Nephron (organoid): ENCODE measurements around the gene RFXANK.

Experiments used
- H3K27ac Mint-ChIP-seq, 3 experiments: 2 replicates each; pipeline ENCODE4 v1.8.0; 2020; ENCODE audit warnings: mixed read lengths in 3 of 3, mild to moderate bottlenecking in 2 of 3, moderate library complexity in 1 of 3
- H3K27me3 Mint-ChIP-seq: 2 replicates; pipeline ENCODE4 v1.8.0; 2021; ENCODE audit warnings: low read depth, mild to moderate bottlenecking, moderate library complexity, mixed read lengths
- H3K36me3 Mint-ChIP-seq: 2 replicates; pipeline ENCODE4 v1.8.0; 2020; ENCODE audit warnings: low read depth, mixed read lengths
- H3K4me1 Mint-ChIP-seq: 2 replicates; pipeline ENCODE4 v1.8.0; 2020; ENCODE audit warnings: mixed read lengths
- H3K4me3 Mint-ChIP-seq, 3 experiments: 2 replicates each; pipeline ENCODE4 v1.8.0; 2020; ENCODE audit warnings: mild to moderate bottlenecking in 3 of 3, mixed read lengths in 3 of 3, moderate library complexity in 2 of 3
- H3K9me3 Mint-ChIP-seq: 2 replicates; pipeline ENCODE4 v1.8.0; 2020; ENCODE audit warnings: mixed read lengths
- TF ChIP-seq, protein P1 (sequence below), 3 experiments: fragments of 200-600 bp; sonication (generic); IDR thresholded peaks; one replicate each; pipeline ENCODE4 v1.5.0; 2021; ENCODE audit warnings: antibody characterized with exemption in 3 of 3; ENCODE audit not compliant: unreplicated experiment in 3 of 3

The RFXANK gene

DNA sequence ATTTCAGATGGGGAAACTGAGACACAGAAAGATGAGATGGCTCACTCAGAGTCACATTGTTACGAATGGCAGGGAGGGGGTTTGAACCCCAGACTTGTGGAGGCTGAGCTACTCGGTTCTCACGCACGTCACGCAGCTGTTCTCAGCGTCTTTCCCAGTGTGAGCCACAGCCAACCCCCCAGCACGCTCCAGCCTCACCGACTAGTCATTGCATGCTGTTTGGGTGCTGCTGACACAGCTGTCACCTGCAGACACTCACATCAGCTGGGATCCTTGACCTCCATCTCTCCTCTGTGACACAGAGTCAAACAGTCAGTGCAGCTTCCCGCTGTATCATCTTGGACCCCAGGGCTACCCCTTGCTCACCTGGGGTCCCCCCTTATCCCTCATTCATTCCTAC lies 17.3 kb downstream of the RFXANK start:
- no peaks in the 10 kb centered on the region for H3K4me1 Mint-ChIP-seq
- no peaks in the 10 kb centered on the region for H3K36me3 Mint-ChIP-seq
- H3K4me3 Mint-ChIP-seq = no peak overlapping the region
- TF ChIP-seq, protein P1, sequence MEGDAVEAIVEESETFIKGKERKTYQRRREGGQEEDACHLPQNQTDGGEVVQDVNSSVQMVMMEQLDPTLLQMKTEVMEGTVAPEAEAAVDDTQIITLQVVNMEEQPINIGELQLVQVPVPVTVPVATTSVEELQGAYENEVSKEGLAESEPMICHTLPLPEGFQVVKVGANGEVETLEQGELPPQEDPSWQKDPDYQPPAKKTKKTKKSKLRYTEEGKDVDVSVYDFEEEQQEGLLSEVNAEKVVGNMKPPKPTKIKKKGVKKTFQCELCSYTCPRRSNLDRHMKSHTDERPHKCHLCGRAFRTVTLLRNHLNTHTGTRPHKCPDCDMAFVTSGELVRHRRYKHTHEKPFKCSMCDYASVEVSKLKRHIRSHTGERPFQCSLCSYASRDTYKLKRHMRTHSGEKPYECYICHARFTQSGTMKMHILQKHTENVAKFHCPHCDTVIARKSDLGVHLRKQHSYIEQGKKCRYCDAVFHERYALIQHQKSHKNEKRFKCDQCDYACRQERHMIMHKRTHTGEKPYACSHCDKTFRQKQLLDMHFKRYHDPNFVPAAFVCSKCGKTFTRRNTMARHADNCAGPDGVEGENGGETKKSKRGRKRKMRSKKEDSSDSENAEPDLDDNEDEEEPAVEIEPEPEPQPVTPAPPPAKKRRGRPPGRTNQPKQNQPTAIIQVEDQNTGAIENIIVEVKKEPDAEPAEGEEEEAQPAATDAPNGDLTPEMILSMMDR (IDR thresholded peaks at IDR 0.05; ENCODE audit: unreplicated experiment in 3 of 3) = no peak
- H3K9me3 Mint-ChIP-seq = no peaks in the 10 kb centered on the region
- H3K27ac Mint-ChIP-seq = no peak overlapping the region
- H3K27me3 Mint-ChIP-seq = peaks cover 87% of the 10 kb centered on the region

DNA sequence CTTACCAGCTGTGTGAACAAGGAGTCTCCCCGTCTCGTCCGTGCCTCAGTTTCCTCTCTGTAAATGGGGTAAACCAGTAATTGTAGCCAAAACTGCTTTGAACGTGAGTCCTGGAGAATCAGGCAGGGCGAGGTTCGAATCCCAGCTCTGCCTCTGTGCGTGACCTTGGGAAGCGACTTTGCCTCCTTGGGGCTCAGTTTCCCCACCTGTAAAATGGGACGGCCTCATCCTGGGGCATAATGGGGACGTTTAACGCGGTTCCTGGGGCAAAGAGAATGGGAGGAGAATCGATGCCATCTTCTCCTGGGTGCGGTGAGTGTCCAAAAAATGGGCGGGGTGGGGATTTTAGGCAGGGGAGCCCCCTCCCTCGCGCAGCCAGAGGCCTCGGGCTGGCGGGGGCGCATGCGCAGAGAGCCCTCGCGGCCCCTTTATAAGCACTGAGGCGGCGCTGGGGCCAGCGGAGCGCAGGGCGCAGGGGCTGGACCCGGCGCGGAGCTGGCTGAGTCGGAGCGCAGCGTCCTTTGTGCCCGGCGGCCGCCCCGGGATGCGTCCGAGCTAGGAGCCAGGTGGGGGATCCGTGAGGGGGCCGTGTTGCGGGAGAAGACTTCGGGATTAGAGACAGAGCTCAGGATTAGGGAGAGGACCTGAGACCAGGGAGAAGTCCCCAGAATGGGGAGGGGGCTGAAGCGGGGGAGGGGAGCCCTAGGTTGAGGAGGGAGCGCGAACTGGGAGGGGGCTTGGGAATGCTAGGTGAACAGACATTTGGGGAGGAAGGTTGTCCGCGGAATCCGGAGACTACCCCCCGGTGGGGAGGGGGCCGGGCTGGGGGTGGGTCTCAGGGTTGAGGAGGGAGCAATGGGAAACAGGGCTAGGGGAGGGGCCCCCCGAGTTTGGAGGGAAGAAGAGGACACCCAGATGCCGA lies 19.7 kb downstream of the RFXANK start, which contains the start of gene NCAN:
Gene NCAN, plus strand, starts transcription at position 460 of the 922 bp plus-strand sequence. CDS start 4,996 bp downstream, outside the sequence.
- Mint-ChIP-seq H3K36me3 (no peaks in the 10 kb centered on the region), H3K27me3 (peaks cover 90% of the 10 kb centered on the region), H3K9me3 (no peaks in the 10 kb centered on the region), H3K4me1 (no peaks in the 10 kb centered on the region), H3K4me3 (peak within 1 kb of the TSS in 1 of 3 experiments; percentile 31), H3K27ac (no peak within 1 kb of the TSS)
- TF ChIP-seq, protein P1 (IDR thresholded peaks at IDR 0.05; ENCODE audit: unreplicated experiment in 3 of 3) = no peak

DNA sequence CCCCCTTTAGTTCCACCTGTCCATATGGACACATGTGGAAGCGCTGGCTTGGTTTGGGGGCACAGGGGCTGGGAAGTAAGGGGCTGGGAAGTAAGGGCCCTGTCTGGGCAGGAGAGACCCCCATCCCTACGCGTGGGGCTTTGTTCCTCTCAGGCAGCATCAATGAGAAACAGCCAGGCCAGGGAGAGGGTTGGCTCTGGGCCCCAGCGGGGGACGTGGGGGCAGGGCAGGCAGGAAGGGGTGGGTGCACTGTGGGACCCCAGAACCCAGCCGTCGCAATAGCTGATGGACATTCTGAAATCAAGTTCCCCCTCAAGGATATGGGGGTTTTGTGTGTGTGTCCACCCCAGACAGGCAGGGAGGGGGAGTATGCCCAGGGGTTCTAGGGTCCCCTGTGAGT lies 20.9 kb downstream of the RFXANK start:
- H3K4me3 Mint-ChIP-seq = no peak overlapping the region
- peaks cover 89% of the 10 kb centered on the region for H3K27me3 Mint-ChIP-seq
- H3K27ac Mint-ChIP-seq = no peak overlapping the region
- no peaks in the 10 kb centered on the region for H3K36me3 Mint-ChIP-seq
- H3K4me1 Mint-ChIP-seq = no peaks in the 10 kb centered on the region
- H3K9me3 Mint-ChIP-seq = no peaks in the 10 kb centered on the region
- TF ChIP-seq, protein P1 (IDR thresholded peaks at IDR 0.05; ENCODE audit: unreplicated experiment in 3 of 3) = no peak

DNA sequence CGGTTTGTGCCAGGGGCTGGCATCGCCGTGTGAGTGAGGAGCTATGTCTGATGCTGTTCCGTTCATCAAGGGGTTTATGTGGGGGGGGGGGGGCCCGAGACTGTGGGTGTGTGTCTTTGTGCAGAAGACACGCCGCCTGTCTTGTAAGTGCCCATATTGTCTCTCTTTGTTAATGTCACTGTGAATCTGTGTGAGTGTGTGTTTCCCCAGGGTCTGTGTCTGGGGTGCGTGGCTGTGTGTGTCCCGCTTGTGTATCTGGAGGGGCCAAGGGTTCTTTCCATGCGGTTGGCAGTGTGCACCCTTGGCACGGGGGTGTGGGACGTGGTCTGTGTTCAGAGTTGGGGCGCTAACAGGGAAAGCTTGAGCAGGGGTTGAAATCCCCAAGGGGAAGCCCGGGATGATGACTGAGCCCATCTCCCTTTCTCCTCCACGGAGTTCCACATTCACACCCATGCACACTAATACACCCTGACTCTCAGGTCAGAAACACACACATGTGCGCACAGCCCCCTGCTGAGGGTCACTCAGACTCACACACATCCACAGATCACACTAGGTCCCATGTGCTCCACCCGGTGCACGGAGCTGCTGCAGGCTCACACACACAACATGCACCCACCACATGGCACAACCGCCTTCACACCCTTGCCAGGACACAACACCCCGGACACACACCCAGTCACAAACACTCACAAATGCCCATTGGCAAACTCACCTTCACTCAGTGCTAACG lies 21.5 kb downstream of the RFXANK start:
- Mint-ChIP-seq H3K4me1 (no peaks in the 10 kb centered on the region), H3K9me3 (no peaks in the 10 kb centered on the region), H3K36me3 (no peaks in the 10 kb centered on the region), H3K27me3 (peaks cover 86% of the 10 kb centered on the region), H3K27ac (no peak overlapping the region), H3K4me3 (peak overlapping the region in 1 of 3 experiments; percentile 45)
- TF ChIP-seq, protein P1 (IDR thresholded peaks at IDR 0.05; ENCODE audit: unreplicated experiment in 3 of 3) = no peak

DNA sequence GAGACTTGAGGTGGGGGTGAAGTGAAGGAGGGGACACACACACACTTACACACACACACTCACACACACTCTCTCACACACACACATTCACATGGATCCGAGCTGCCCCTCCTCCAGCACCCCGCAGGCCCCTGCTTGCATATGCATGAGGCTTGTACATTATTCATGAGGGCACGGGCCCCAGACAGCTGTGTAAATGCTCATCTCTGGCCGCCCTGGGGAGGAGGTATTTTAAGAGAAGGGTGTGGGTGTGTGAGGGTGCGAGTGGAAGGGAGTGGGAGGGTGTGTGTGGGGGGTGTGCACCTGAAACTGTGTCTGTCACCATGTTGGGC lies 22.1 kb downstream of the RFXANK start:
- peaks cover 85% of the 10 kb centered on the region for H3K27me3 Mint-ChIP-seq
- no peaks in the 10 kb centered on the region for H3K36me3 Mint-ChIP-seq
- H3K27ac Mint-ChIP-seq = no peak overlapping the region
- TF ChIP-seq, protein P1 (IDR thresholded peaks at IDR 0.05; ENCODE audit: unreplicated experiment in 3 of 3) = no peak
- no peaks in the 10 kb centered on the region for H3K4me1 Mint-ChIP-seq
- H3K4me3 Mint-ChIP-seq = peak overlapping the region in 1 of 3 experiments; percentile 16
- H3K9me3 Mint-ChIP-seq = no peaks in the 10 kb centered on the region
